Esophagus squamous epithelium (tissue), 5 donors: ENCODE results near the gene DNAJC7. TPM values are rescaled to one million over a fixed set of nuclear protein-coding genes. Genes with fewer than 3 reads are reported as not detected.
A peak's percentile ranks its signal among the peaks of the same experiment; 100 is the strongest.
"Not testable (repeated sequence)": the region's sequence is repeated elsewhere in the genome, so short reads cannot be mapped to it uniquely, and the experiment has no call there.

ENCODE experiments used
- DNase-seq: peaks from one replicate; lab custom pipeline; 2025; lab: John Stamatoyannopoulos, UW
- H3K27ac ChIP-seq, 4 donors: fragments of 200-600 bp; sonication (generic); one replicate each; pipeline ENCODE4 v1.5.1; 2016 to 2019; ENCODE audit warnings: mild to moderate bottlenecking in 1 of 4
- H3K27me3 ChIP-seq, 4 donors: fragments of 200-600 bp; sonication (generic); 1 replicate in 3 of 4; 2 replicates in 1 of 4; pipeline versions ENCODE4 v1.5.1 to v1.6.0; 2017 to 2021; ENCODE audit warnings: antibody characterized with exemption in 1 of 4
- H3K36me3 ChIP-seq, 3 donors: fragments of 200-600 bp; sonication (generic); one replicate each; pipeline ENCODE4 v1.5.1; 2016 to 2019
- H3K4me1 ChIP-seq, 3 donors: fragments of 200-600 bp; sonication (generic); one replicate each; pipeline ENCODE4 v1.5.1; 2017 to 2019
- H3K4me3 ChIP-seq, 4 donors: fragments of 200-600 bp; sonication (generic); 1 replicate in 3 of 4; 2 replicates in 1 of 4; pipeline ENCODE4 v1.5.1; 2016 to 2019; ENCODE audit warnings: mild to moderate bottlenecking in 2 of 4, moderate library complexity in 1 of 4
- H3K9me3 ChIP-seq, 3 donors: fragments of 200-600 bp; sonication (generic); one replicate each; pipeline ENCODE4 v1.5.1; 2016 to 2019
- POLR2A ChIP-seq, 4 donors: fragments of 450-650 bp; IDR thresholded peaks; one replicate each; pipeline ENCODE4 v1.6.1; 2017; ENCODE audit warnings: antibody characterized with exemption in 4 of 4, mild to moderate bottlenecking in 4 of 4, moderate library complexity in 3 of 4
- WGBS, 2 donors: methylation state at CpG; one replicate each; pipeline ENCODE4 v1.1.5; 2018; 5-methylcytosine and 5-hydroxymethylcytosine counted together
- intact Hi-C: fragments of 100-400 bp; cut with DNase I; formaldehyde crosslinking; loops from one replicate; pipeline ENCODE4 v1.15.0; 2022
- total RNA-seq, 4 donors: library from RNA; depleted of rRNA; stranded (reverse); fragments of >200 nt; gene quantifications; one replicate each; pipeline ENCODE4 v1.1.0, GENCODE V29; 2016
- TF ChIP-seq, protein P1 (sequence below), 6 experiments: fragments of 450-650 bp in 4 of 6; fragments of 200-600 bp in 2 of 6; sonication (generic) in 2 of 6; IDR thresholded peaks; one replicate each; pipeline ENCODE4 v1.5.1; 2016 to 2019; ENCODE audit warnings: antibody characterized with exemption in 6 of 6, mild to moderate bottlenecking in 4 of 6, moderate library complexity in 4 of 6
- donor health status: DM: yes; HTN: yes; CAD: no.

The DNAJC7 gene
- total RNA-seq, 4 donors from 2014 or later, result 42.6 to 82.0 (median 67.2) TPM

GRCh38 chr17:41935641-41936040 lies 81.6 kb downstream of the DNAJC7 start:
- intact Hi-C loops, result no loop called here
- Histone ChIP-seq H3K4me3 (no peak overlapping the region), H3K4me1 (peaks cover 0 to 6% (median 0%) of the 10 kb centered on the region in 3 donors), H3K27ac (no peak overlapping the region), H3K27me3 (no peaks in the 10 kb centered on the region), H3K9me3 (no peaks in the 10 kb centered on the region), H3K36me3 (no peaks in the 10 kb centered on the region)
- DNase-seq, result no peak
- 91 to 93% methylated on average over 2 to 3 of the region's 6 CpGs for WGBS, 2 donors
- TF ChIP-seq, protein P1, sequence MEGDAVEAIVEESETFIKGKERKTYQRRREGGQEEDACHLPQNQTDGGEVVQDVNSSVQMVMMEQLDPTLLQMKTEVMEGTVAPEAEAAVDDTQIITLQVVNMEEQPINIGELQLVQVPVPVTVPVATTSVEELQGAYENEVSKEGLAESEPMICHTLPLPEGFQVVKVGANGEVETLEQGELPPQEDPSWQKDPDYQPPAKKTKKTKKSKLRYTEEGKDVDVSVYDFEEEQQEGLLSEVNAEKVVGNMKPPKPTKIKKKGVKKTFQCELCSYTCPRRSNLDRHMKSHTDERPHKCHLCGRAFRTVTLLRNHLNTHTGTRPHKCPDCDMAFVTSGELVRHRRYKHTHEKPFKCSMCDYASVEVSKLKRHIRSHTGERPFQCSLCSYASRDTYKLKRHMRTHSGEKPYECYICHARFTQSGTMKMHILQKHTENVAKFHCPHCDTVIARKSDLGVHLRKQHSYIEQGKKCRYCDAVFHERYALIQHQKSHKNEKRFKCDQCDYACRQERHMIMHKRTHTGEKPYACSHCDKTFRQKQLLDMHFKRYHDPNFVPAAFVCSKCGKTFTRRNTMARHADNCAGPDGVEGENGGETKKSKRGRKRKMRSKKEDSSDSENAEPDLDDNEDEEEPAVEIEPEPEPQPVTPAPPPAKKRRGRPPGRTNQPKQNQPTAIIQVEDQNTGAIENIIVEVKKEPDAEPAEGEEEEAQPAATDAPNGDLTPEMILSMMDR (IDR thresholded peaks at IDR 0.05), result no peak
- no peak for TF ChIP-seq POLR2A (IDR thresholded peaks at IDR 0.05)

- no peak for TF ChIP-seq POLR2A (IDR thresholded peaks at IDR 0.05)
- TF ChIP-seq, protein P1 (IDR thresholded peaks at IDR 0.05), result no peak
- no peak for DNase-seq
- intact Hi-C loops, result no loop called here
- Histone ChIP-seq H3K4me3 (no peak overlapping the region), H3K27me3 (no peaks in the 10 kb centered on the region), H3K4me1 (peaks cover 0 to 21% (median 0%) of the 10 kb centered on the region in 3 donors), H3K36me3 (no peaks in the 10 kb centered on the region), H3K9me3 (no peaks in the 10 kb centered on the region), H3K27ac (no peak overlapping the region)
- 21 to 26% methylated on average over 2 of the region's 2 CpGs for WGBS, 2 donors
Measured at GRCh38 chr17:41932816-41933389, 84.3 kb downstream of the DNAJC7 start.

GRCh38 chr17:41931715-41932114 lies 85.5 kb downstream of the DNAJC7 start:
- intact Hi-C loops, DNase-seq, H3K27ac ChIP-seq, H3K27me3 ChIP-seq, H3K9me3 ChIP-seq, H3K36me3 ChIP-seq, H3K4me3 ChIP-seq: not testable (repeated sequence)
- WGBS, 2 donors, result 75 to 84% methylated on average over 4 of the region's 4 CpGs
- peaks cover 0 to 21% (median 0%) of the 10 kb centered on the region in 3 donors for H3K4me1 ChIP-seq

DNA sequence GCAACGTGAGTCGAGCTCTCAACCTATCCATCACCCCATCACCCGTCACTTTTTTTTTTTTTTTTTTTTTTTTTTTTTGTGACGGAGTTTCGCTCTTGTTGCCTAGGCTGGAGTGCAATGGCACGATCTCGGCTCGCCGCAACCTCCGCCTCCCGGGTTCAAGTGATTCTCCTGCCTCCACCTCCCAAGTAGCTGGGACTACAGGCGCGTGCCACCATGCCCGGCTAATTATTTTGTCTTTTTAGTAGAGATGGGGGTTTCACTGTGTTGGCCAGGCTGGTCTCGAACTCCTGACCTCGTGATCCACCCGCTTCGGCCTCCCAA lies 86.4 kb downstream of the DNAJC7 start:
- H3K9me3 ChIP-seq, intact Hi-C loops, DNase-seq, H3K27me3 ChIP-seq, H3K36me3 ChIP-seq: not testable (repeated sequence)
- peak overlapping the region in 2 of 4 donors; percentile 84 to 89 for H3K27ac ChIP-seq
- WGBS, 2 donors, result 50 to 54% methylated on average over 17 to 18 of the region's 18 CpGs
- peak overlapping the region; percentile 29 to 66 (median 54) for H3K4me3 ChIP-seq
- peaks cover 0 to 21% (median 0%) of the 10 kb centered on the region in 3 donors for H3K4me1 ChIP-seq

GRCh38 chr17:41930009-41930832 lies 87.0 kb downstream of the DNAJC7 start, which contains the start of gene ODAD4:
Gene ODAD4 (plus strand): TSS chr17:41930617. CDS start chr17:41930724, 107 bp downstream.
- DNase-seq, result peak; percentile 62
- H3K4me3 ChIP-seq, result peak within 1 kb of the TSS; percentile 29 to 66 (median 54)
- intact Hi-C loops, result no loop called here
- WGBS, 2 donors, result 1 to 2% methylated on average over 24 to 36 of the region's 43 CpGs
- no peaks in the 10 kb centered on the region for H3K27me3 ChIP-seq
- H3K4me1 ChIP-seq, result peaks cover 0 to 21% (median 0%) of the 10 kb centered on the region in 3 donors
- H3K27ac ChIP-seq, result peak within 1 kb of the TSS; percentile 75 to 89 (median 85)
- no peaks in the 10 kb centered on the region for H3K36me3 ChIP-seq
- peak in 3 of 4 donors; percentile 42 to 79 (median 52) for TF ChIP-seq POLR2A (IDR thresholded peaks at IDR 0.05)
- TF ChIP-seq, protein P1 (IDR thresholded peaks at IDR 0.05), result peak; percentile 17 to 76 (median 64)
- H3K9me3 ChIP-seq, result no peaks in the 10 kb centered on the region

DNA sequence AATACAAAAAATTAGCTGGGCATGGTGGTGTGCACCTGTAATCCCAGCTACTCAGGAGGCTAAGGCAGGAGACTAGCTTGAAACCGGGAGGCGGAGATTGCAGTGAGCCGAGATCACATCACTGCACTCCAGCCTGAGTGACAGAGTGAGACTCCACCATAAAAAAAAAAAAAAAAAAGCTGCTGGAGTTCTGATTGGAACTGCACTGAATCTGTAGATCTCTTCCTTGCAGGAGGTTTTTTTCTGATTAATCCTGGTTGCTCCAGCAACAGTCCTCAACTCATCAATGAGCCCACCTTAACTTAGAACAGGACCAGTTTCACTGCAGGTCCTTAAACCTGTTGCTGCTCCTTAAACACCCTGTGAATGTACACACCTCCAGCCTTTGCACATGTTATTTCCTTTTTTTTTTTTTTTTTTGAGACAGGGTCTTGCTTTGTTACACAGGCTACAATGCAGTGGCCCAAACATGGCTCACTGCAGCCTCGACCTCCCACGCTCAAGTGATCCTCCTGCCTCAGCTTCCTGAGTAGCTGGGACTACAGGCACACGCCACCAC lies 88.5 kb downstream of the DNAJC7 start:
- Histone ChIP-seq H3K4me3 (no peak overlapping the region), H3K27ac (no peak overlapping the region), H3K27me3 (no peaks in the 10 kb centered on the region), H3K9me3 (no peaks in the 10 kb centered on the region), H3K36me3 (no peaks in the 10 kb centered on the region), H3K4me1 (peaks cover 0 to 21% (median 0%) of the 10 kb centered on the region in 3 donors)
- no peak for DNase-seq
- intact Hi-C loops, result no loop called here
- 79 to 85% methylated on average over 6 of the region's 6 CpGs for WGBS, 2 donors
- no peak for TF ChIP-seq POLR2A (IDR thresholded peaks at IDR 0.05)
- TF ChIP-seq, protein P1 (IDR thresholded peaks at IDR 0.05), result no peak
